GM18907 (cell line): ENCODE results near the gene KDM3B.
"Not testable (repeated sequence)": the region's sequence is repeated elsewhere in the genome, so short reads cannot be mapped to it uniquely, and the experiment has no call there.

Experiments
- ATAC-seq: cut with Tn5 transposase; IDR thresholded peaks from one replicate; pipeline ENCODE4 v1.9.1; 2021; ENCODE audit warnings: mild to moderate bottlenecking, moderate library complexity; ENCODE audit not compliant: unreplicated experiment

The KDM3B gene

GRCh38 chr5:138386290-138386689, 33.8 kb downstream of the KDM3B start:
- ATAC-seq: no peak

GRCh38 chr5:138389332-138389731, 36.8 kb downstream of the KDM3B start:
- ATAC-seq: no peak

GRCh38 chr5:138389911-138390310, 37.4 kb downstream of the KDM3B start:
- ATAC-seq: not testable (repeated sequence)

DNA sequence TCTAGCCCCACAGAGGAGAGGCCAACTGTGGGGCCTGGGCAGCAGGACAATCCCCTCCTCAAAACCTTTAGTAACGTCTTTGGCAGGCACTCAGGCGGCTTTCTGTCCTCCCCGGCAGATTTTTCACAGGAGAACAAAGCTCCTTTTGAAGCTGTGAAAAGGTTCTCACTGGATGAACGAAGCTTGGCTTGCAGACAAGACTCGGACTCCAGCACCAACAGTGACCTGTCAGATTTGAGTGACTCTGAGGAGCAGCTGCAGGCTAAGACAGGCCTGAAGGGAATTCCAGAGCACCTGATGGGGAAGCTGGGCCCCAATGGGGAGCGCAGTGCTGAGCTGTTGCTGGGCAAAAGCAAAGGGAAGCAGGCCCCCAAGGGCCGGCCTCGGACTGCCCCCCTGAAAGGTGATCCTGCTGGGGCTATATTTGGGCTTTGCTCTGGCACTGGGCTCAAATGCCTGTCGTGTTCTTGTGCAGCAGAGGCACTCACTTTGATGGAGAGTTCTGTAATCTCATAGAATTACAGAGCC, 39.4 kb downstream of the KDM3B start:
- ATAC-seq: no peak

DNA sequence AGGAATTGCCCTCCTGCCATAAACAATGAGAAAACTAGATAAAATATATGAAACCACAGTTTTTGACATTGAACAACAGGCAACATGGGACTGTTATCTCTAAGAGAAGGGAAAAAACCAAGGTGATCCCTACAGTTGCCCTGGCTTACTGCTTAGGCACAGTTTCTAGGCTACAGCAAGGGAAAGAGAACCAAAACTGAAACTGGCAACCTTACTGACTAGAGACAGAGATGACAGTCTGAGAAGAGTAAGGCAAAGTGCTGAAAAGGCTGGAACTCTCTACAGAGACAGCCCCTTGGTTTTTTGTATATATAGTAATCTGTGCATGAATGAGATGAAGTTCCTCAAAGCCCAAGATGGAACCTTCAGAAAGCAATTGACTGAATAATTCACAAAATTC, 50.2 kb downstream of the KDM3B start:
- peak; percentile 73 for ATAC-seq

GRCh38 chr5:138408023-138408422, 55.5 kb downstream of the KDM3B start:
- peak; percentile 86 for ATAC-seq

DNA sequence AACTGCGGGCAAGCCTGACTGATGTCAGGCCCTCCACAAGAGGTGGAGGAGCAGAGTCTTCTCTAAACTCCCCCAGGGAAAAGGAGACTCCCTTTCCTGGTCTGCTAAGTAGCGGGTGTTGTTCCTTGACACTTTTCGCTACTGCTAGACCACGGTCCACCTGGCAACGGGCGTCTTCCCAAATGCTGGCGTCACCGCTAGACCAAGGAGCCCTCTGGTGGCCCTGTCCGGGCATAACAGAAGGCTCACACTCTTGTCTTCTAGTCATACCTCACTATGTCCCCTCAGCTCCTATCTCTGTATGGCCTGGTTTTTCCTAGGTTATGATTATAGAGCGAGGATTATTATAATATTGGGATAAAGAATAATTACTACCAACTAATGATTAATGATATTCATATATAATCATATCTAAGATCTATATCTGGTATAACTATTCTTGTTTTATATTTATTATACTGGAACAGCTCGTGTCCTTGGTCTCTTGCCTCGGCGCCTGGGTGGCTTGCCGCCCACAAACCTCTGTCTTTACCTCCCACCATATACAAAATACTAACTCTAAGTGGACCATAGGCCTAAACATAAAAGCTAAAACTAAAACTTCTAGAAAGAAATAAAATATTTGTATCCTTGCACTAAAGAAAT, 58.6 kb downstream of the KDM3B start:
- not testable (repeated sequence) for ATAC-seq

GRCh38 chr5:138418444-138418843, 66.0 kb downstream of the KDM3B start:
- ATAC-seq: no peak

GRCh38 chr5:138425079-138425478, 72.6 kb downstream of the KDM3B start:
- ATAC-seq: no peak

- ATAC-seq: no peak
These were observed 83.5 kb downstream of the KDM3B start for GRCh38 chr5:138435943-138436342.

GRCh38 chr5:138438003-138438723, 85.7 kb downstream of the KDM3B start:
- no peak for ATAC-seq

GRCh38 chr5:138438724-138439476, 86.4 kb downstream of the KDM3B start, which contains the start of gene REEP2:
REEP2 (plus strand) TSS chr5:138439057; CDS start chr5:138439209, 152 bp downstream.
- ATAC-seq: peak; percentile 62

- no peak for ATAC-seq
These were observed 87.1 kb downstream of the KDM3B start for GRCh38 chr5:138439477-138440158.

GRCh38 chr5:138440159-138441073, 87.9 kb downstream of the KDM3B start:
- ATAC-seq: no peak

DNA sequence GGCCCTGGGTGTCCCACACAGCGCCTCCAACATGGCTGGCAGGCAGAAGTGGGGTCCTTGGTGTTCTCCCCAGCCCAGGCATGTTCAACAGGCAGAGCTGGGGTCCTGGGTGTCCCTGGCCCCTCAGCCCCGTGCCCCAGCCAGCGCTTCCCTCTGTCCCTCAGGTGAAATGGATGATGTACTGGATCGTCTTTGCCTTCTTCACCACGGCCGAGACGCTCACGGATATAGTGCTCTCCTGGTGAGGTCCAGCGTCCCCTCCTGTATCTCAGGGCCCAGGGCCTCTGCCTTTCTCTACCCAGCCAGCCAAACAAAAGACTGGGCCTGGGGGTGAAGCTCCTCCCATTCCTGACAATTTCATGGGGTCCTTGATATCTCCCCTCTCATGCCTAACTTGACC, 88.7 kb downstream of the KDM3B start:
- no peak for ATAC-seq

- no peak for ATAC-seq
These were observed 91.7 kb downstream of the KDM3B start for GRCh38 chr5:138444078-138444773.

DNA sequence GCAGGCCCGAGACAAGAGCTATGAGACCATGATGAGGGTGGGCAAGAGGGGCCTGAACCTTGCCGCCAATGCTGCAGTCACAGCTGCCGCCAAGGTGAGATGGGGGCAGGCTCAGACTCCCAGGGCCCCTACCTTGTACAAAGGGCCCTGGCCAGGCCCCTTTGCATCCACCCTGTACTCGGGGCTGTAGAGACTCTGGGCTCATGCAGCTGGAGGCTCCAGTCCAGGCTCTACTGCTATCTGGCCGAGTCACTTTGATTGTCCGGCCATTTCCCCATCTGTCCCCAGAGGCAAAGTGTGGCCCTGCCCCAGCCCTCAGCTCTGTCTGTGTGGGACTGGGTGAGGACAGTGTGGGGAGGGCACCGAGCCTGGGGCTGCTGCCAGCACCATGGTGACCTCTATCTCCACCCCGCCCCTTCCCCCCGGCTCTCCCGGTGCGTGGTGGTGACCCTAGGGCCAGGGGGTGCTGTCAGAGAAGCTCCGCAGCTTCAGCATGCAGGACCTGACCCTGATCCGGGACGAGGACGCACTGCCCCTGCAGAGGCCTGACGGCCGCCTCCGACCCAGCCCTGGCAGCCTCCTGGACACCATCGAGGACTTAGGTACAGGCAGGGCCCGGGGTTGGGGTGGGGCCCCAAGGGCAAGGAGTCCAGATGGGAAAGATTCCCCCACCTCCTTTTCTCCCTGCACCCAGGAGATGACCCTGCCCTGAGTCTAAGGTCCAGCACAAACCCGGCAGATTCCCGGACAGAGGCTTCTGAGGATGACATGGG, 92.5 kb downstream of the KDM3B start:
- no peak for ATAC-seq

- no peak for ATAC-seq
These were observed 93.2 kb downstream of the KDM3B start for GRCh38 chr5:138445547-138446271.
